Stimulated activated CD8-positive, alpha-beta memory T cell treated with anti-CD3 and anti-CD28 coated beads, Interleukin-4, amount 100 ng/mL, for 24 hours (primary cell): ENCODE data around the gene FAM153A.
"Not testable (repeated sequence)": the region's sequence is repeated elsewhere in the genome, so short reads cannot be mapped to it uniquely, and the experiment has no call there.

ENCODE experiments used
- DNase-seq: peaks from one replicate; pipeline ENCODE4 v3.0.0-alpha.2; 2020; ENCODE audit warnings: low read depth

The FAM153A gene

DNA sequence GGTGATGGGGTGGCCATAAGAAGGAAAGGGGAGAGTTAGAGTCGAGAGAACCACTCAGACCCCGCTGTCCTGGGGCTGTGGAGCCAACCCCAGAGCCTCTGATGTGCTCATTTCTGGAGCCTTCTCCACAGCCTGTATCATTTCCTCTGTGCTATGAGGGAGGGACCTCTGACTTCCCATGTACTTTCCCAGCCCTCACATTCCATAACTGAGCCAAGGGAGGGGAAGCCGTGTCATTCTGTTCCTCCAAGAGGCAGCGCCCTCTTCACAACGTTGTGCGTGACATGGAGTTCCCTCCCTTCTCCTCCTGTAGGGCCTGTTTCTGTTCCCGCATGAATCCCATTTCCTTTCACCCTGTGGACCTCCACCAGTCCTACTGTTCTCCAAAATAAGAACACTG, 57.8 kb downstream of the FAM153A start:
- not testable (repeated sequence) for DNase-seq

DNA sequence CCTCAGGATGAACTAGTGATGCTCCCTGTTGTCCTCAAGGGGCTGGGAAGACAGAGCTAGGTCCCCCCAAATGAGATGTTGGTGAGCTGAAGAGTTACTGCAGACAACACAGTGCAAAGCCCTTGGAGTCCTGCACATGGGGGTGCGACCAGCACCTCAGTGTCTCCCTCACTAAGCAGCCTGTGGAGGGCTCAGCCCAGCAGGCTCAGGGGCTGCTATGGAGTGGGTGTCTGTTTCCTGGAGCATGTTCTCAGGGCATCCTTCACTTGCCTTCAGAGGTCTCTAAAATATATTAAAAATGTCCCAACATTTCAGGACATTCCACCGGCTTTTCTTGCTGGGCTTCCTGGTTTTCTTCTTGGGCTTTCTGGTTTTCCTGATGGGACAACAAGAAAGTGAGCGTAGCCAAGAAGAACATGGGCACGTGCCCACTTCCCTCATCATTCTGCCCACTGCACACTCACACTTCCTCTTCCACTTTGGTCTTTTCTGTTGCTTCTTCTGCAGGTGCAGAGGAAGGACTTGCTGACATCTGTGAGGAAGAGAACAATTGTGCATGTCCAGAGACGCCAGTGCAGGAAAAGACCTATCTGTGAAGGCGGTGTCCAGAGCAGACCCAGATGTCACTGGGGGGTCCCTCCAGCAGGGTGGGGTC, 58.7 kb downstream of the FAM153A start:
- DNase-seq, result not testable (repeated sequence)

DNA sequence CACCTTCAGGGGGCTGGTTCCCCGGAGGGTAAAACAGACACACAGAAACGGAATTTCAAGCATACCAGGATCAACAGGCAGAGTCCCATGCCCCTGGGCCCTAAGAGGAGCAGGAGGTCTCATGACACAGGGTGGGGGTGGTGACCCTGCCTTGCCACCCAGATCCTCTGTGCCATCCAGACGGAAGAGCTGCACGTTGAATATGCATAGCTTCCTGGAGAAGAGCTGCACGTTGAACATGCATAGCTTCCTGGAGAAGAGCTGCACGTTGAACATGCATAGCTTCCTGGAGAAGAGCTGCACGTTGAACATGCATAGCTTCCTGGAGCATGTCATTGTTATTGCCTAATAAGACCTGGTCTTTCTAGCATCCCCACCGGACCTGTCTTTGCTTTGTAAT, 59.9 kb downstream of the FAM153A start:
- not testable (repeated sequence) for DNase-seq

DNA sequence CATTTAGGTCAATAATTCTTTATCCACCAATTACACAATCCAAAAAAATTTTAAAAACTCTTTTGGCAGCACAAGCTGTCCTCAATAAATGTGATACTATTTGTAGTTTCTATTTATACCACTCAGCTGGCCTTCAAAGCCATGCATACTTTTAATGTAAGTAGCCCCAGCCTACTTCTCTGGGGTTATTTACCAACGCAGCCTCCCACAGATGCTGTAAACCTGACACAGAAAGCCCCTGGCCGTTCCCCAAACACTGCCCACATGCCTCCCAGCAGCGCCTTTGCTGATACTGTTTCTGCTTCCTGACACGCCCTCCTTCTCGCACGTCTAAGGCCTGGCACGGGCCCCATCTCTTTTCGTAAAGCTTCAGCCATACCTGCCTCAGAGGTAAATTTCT, 62.7 kb downstream of the FAM153A start:
- DNase-seq, result not testable (repeated sequence)

DNA sequence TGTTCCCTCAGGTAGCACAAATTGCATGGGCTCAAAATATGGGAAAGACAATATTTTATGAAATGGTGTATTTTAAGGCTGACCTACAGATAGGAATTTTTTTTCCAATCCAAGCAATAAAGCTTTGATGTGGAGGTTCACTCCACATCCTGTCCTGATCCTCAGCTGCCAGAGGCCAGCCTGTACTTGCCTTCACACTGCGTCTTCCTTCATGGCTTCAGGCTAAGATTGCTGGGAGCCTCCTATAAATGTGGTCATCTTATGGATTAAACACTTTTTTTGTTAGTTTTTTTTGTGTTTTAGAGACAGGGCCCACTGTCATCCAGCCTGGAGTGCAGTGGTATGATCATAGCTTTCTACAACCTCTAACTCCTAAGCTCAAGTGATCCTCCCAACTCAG, 67.3 kb downstream of the FAM153A start:
- DNase-seq, result not testable (repeated sequence)

DNA sequence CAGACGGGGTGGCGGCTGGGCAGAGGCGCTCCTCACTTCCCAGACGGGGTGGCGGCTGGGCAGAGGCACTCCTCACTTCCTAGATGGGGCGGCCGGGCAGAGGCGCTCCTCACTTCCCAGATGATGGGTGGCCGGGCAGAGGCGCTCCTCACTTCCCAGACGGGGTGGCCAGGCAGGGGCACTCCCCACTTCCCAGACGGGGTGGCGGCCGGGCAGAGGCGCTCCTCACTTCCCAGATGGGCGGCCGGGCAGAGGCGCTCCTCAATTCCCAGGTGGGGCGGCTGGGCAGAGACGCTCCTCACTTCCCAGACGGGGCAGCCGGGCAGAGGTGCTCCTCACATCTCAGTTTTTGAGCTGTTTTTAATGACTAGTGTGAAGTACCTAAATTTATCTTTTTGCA, 86.6 kb downstream of the FAM153A start:
- not testable (repeated sequence) for DNase-seq

DNA sequence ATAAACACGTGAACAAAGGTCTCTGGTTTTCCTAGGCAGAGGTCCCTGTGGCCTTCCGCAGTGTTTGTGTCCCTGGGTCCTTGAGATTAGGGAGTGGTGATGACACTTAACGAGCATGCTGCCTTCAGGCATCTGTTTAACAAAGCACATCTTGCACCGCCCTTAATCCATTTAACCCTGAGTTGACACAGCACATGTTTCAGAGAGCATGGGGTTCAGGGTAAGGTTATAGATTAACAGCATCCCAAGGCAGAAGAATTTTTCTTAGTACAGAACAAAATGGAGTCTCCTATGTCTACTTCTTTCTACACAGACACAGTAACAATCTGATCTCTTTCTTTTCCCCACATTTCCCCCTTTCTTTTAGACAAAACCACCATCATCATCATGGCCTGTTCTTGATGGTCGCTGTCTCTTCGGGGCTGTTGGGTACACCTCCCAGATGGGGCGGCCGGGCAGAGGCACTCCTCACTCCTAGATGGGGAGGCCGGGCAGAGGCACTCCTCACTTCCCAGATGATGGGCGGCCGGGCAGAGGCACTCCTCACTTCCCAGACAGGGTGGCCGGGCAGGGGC, 87.3 kb downstream of the FAM153A start:
- DNase-seq, result not testable (repeated sequence)

DNA sequence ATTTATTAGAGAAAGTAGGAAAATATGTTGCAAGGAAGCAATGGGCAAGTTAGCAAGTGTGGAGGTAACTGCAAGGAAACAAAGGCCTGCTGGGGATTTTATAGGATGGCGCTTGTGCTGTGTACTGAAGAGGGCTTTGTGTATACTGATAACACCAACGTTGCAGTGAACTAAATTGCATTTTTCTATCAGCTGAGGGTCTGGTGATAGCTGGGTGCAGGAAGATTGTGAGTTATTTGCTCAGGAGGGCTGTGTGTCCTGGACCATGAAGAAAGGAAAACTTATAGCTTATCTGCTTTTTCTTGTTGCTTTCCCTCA, 88.2 kb downstream of the FAM153A start:
- DNase-seq, result not testable (repeated sequence)

DNA sequence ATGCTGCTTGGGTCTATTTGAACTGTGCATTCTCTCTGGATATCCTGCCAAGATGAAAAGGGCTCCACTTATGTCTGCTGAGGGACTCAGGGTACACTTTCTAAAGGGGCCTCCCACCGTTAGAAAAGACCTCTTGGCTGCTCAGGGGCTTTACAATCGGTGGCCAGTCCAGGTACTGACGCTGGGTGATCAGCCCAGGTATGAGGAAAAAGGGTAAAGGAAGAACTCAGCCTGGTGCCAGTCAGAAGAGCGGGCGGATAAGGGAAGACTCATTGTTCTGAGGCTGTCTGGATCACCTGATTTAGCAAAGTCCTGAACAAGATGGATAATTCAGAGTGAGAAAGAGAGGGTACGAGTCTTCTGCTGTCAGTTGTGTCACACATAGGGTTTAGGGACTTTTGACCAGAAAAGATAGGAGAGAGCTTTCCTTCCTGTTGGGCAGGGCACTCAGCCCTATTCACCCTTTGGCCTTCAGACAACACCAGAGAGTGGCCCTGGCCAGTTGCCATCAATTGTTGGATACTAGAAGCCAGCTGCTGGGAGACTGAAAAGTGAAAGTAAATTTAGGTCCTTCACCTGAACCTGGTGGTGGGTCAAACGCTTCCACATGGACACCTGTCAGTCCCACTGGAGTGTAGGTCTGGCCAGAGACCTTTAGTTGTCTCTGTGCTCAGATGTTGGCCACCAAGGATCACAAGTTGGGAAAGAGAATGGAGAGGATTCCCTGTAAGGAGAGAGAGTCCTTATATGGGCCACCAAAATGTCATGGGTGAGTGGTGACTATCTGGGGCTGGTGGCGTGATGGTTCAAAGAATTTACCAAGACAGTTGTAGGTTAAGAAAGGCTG, 88.8 kb downstream of the FAM153A start:
- not testable (repeated sequence) for DNase-seq

DNA sequence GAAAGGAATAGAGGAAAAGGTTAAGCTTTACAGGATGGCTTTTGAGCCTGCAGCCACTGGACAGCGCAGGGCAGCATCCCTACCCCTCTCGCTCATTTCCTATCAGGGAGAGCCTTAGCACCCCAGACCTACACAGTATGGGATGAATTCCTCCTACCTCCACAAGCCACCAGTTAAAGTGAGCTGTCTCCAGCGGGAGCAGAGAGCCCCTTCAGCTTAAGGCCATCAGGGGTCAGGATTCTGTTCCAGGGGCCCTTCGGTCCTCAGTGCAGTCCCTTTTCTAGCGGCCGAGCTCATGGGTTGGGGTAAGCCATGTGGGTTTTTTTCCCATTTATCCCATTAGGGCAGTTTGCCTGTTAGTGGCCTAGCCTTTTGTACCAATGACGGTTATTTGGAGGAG, 89.7 kb downstream of the FAM153A start:
- DNase-seq, result not testable (repeated sequence)

DNA sequence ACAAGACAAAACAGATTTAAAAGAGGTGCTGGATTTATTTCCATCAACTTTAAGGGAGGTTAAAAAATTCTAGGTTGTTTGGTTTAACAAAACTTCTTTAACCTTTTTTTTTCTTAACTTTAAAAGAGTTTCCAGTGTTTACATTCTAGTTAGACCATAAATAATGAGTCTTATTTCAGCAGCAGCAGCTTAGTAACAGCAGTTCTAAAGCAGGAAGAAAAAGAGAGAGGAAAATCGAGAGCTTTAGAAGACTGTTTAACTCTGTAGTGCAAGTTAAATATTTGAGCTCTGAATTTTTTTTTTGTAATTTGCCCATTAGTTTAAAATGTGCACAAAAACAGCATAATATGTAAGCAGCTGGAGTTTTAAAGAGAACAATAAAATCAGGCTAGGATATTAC, 90.2 kb downstream of the FAM153A start:
- DNase-seq, result not testable (repeated sequence)

DNA sequence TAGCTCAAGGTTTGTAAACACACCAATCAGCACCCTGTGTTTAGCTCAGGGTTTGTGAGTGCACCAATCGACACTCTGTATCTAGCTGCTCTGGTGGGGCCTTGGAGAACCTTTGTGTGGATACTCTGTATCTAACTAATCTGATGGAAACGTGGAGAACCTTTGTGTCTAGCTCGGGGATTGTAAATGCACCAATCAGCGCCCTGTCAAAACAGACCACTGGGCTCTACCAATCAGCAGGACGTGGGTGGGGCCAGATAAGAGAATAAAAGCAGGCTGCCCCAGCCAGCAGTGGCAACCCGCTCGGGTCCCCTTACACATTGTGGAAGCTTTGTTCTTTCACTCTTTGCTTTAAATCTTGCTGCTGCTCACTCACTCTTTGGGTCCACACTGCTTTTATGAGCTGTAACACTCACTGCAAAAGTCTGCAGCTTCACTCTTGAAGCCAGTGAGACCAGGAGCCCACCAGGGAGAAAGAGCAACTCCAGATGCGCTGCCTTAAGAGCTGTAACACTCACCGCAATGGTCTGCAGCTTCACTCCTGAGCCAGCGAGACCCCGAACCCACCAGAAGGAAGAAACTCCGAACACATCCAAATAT, 93.6 kb downstream of the FAM153A start:
- not testable (repeated sequence) for DNase-seq

DNA sequence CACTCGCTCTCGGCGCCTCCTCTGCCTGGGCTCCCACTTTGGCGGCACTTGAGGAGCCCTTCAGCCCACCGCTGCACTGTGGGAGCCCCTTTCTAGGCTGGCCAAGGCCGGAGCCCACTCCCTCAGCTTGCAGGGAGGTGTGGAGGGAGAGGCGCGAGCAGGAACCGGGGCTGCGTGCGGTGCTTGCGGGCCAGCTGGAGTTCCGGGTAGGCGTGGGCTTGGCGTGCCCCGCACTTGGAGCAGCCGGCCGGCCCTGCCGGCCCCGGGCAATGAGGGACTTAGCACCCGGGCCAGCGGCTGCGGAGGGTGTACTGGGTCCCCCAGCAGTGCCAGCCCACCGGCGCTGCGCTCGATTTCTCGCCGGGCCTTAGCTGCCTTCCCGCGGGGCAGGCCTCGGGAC, 94.6 kb downstream of the FAM153A start:
- DNase-seq, result not testable (repeated sequence)

DNA sequence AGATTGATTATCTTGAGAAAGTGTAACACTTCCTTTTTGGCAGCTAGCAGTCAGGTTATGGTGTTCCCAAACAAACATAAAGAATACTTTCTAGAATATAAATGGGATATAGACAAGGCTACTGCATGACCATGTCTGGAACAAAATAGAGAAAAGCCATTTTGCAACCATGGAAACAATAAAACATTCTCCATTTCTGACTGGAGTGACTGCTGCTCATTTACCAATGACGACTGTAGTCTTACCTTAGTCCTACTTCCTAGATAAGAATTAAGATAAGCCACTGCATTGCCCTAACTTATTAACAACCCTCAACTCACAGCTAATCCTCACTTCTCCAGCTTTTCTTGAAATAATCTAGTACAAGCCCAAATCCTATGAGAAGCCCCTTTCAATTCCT, 100.8 kb downstream of the FAM153A start:
- not testable (repeated sequence) for DNase-seq
